CD4-positive, alpha-beta T cell treated with Interferon gamma for 1 hour (primary cell): ENCODE results near the gene TEX2.
A peak's percentile ranks its signal among the peaks of the same experiment; 100 is the strongest.
"Not testable (repeated sequence)": the region's sequence is repeated elsewhere in the genome, so short reads cannot be mapped to it uniquely, and the experiment has no call there.

ENCODE experiments used
- DNase-seq: peaks from one replicate; pipeline ENCODE4 v3.0.0-alpha.2; 2020

Gene TEX2

DNA sequence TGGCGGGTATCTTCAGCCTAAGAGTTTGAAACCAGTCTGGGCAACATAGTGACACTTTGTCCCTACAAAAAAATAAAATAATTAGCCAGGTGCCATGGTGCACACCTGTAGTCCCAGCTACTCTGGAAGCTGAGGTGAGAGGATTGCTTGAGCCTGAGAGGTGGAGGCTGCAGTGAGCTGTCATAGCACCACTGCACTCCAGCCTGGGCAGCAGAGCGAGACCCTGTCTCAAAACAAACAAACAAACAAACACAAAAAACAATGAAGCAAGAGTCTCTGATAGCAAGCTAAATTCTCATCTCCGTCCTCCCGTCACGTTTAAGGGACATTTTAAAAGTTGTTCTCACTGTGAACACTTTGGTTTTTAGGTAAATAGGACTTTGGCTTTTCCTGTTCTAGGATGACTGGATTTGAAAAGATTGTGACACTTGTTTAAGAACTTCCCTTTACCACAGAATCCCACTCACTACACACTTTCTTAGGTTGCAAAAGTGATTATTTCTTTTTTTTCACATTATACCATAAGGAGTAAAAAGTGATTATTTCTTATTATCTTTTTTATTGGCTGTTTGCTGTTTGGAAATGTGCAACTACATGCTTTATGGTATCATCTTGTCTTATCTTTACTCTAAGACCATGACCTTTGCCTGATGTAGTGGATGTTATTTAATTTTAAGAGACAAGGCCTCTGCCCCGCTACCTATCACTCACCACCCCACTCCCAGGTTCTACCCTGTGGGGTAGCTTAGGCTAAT lies 128.7 kb downstream of the TEX2 start:
- no peak for DNase-seq

DNA sequence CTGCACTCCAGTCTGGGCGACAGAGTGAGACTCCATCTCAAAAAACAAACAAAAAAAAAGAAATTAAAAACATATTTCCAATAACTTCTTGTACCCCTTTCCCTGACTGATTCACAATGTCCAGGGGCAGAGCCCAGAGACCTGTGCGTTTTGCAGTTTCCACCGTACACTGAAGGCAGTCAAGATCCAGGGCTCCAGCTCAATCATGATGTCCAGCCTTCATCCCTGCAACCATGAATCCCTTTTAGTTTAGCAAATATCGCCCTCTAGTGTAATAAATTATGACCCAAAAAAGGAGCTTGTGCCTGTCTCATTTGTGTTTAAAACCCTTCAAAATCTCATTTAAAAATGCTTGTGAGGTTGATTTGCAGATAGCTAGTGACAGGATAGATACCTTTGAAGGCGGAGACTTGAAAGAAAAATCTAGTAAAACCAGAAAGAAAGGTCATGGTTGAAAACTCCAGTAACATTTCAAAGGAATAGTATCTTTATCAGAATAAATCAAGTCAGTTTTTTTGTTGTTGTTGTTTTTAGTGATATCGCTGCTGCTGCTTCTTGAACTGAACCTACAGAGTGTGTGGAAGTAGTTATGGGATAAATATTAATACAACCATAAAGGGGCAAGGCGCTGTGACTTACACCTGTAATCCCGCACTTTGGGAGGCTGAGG lies 129.4 kb downstream of the TEX2 start:
- no peak for DNase-seq

DNA sequence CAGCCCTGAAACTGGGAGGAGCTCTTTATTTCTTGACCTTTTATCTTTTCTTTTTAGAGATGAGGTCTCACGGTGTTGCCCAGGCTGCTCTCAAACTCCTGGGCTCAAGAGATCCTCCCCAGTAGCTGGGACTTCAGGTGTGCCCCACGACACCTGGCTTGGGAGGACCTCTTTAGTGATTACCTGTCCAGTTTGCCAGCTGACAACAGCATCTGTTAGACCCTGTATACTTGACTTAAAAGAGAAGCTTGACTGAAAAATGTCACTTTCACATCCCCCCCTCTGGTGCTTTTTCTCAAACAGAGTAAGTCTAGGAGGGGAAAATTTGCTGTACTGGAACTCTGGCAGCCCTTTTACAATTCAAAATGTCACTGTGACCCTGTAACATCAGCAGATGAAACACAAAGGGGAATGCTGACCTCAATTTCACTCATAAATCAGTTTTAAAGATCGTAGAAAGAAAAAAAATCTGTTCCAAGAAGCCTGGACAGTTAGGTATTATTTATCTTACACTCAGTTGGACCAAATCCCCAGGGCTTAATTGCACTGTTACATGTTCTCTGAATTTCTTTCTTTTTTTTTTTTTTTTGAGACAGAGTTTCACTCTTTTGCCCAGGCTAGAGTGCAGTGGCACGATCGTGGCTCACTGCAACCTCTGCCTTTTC lies 131.3 kb downstream of the TEX2 start:
- no peak for DNase-seq

DNA sequence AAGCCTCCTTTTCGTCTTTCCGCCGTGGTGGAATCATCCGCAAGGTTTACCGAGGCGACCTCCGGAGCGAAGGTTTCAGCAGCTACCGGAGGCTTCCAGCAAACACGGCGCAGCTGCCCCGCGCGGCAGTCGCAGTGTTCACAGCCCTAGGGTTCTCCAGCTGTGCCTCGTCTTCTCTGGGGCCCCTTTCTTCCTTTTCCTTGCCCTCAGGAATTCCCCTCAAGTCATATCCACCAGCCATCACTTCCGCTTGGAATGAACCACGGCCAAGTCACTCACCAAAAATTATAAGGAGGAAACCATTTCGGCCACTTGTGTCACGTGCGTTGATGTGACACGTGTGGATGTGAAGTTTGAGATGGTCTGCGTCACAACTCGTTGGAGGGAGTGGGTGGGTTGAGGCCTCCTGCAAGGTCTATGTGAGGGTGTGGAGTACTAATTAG lies 132.5 kb downstream of the TEX2 start:
- DNase-seq, result peak; percentile 76

DNA sequence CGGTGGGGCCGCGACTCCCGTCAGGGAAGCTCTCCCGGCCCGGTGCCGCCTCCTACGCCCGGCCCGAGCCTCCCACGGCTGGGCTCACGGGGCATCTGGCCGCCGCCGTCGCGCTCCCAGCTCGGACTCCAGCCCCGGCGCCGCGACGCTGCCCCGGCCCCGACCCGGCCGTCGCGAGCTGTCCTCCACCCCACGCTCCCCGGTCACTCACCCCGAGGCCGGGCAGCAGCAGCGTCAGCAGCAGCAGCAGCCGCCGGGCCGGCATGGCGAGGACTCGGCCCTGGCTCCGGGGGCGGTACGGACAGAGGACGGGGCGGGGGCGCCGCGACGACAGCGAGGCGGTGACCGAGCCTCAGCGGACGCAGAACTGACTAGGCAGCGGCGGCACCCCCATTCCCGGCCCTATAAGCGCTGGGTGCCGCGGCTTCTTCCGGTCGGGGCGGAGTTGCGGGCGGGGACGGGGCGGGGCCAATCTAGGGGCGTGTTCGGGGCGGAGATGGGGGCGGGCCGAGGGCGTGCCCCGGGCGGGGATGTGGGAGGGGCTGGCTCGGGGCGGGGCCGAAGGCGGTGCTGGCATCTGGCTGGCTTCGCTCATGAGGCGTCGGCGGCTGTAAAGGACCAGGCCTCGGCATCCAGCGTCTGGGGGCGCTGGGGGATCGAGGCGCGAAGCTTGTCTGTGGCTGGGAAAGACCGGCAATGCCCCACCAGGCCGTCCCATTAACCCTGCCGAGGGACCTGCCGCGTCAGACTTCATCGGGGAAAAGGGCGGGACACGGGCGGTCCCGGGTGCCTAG lies 133.1 kb downstream of the TEX2 start, which contains the start of gene ERN1:
TSS of gene ERN1 (minus strand) at position 380 of the 794 bp plus-strand sequence. CDS start at position 265, 115 bp downstream.
- peak; percentile 89 for DNase-seq

DNA sequence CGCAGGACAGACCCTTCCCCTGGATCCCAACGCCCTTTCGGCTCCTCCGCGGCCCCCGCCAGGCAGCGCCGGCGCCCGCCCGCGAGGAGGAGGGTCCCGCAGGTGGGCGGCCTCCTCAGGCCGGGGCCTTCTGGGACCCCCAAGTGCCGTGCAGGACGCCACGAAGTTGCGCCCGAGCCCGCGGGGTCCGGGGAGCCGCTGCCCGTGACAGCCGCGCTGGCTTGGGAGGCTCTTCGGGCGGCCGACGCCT lies 133.6 kb downstream of the TEX2 start:
- no peak for DNase-seq

DNA sequence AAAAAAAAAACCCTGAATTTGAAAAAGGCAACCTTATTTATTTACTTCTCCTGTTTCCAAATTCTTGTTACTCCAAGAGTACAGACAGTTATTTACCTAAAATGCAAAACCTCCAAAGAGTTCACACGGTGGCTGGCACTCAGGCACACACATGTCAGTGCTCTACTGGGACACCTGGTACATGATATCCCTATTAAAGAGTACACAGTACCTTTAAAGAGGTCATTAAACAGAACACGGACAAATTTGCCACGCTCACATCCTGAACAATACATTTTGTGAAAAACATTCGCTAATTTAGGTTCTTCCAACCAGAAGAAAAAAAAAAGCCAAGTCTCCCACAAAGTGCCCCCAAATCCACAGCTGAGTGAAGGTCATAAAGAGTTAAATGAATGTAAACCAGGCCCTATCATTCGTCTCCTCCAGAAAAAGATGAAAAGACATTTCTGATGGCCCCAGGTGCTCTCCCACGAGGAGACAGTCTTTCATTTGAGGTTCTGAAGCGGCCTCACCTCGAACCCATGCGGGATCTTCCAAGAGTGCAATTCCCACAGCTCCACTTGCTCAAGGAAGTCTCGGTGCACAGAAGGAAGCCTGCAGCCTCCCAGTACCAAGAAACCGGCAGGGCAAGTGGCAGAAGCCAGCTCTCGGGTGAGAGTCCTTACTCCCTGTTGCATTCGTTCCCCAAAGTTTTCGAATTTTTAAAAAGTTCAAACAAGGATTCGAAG lies 134.1 kb downstream of the TEX2 start:
- no peak for DNase-seq

DNA sequence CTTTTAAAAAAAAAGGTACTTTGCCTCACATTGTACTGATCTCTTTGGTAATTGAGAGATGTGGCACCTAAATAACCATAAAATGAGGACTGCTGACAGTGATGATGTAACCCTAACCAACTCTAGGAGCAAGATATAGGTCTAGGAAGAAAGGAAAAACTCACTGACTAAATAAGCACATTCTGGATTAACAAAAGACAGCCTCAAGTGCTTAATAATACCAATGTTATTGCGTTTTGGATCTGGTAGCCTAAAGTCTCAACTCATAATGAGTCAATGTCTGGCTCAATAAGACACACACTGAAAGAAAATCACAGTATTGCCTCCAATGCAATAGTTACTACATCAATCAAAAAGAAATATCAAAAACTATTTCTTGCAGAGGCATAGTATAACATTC lies 136.1 kb downstream of the TEX2 start:
- no peak for DNase-seq

DNA sequence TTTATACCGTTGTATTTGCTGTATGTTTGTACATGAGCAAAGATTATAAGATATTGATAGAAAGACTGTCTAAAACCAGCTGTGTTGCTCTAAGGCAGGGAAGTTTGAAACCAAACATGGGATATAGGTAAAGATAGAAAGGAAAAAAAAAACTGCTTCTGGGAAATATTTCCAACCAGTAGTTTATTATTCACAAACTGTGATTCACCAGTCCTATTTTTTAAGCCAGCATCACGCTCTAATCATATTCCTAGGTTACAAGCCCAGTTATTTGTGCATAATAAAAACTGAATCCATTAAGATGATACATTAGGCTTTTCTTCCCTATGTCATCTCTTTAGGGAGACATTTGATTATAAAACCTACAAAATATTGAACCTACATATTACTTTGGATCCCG lies 137.1 kb downstream of the TEX2 start:
- DNase-seq, result no peak

DNA sequence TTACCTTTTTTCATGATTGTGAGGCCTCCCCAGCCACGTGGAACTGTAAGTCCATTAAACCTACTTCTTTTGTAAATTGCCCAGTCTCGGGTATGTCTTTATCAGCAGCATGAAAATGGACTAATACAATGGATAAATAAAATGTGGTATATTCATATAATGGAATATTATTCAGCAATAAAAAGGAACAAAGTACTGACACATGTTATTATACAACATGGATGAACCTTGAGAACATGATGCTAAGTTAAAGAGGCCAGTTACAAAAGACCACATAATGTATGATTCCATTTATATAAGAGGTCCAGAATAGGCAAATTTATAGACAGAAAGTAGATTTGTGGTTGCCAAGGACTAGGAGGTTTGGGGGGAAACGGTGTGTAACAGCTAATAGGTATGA lies 138.5 kb downstream of the TEX2 start:
- DNase-seq, result no peak

DNA sequence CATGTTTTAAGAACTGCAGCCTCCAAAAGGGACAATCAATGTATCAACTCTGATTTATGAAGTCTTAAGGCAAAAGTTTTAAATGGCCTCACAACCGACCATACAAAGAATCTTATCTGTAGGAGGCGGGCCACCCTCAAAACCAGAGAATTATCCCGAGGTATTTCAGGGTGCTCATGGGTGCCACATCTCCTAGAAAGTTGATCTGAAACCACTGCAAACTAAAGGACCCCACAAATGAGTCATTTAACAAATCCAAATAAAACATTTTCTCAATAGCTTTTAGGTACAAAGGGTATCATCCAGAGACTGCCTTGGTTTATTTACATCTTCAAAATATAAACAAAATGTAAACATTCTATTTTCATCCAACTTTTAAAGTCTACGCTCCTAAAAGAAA lies 139.9 kb downstream of the TEX2 start:
- no peak for DNase-seq

DNA sequence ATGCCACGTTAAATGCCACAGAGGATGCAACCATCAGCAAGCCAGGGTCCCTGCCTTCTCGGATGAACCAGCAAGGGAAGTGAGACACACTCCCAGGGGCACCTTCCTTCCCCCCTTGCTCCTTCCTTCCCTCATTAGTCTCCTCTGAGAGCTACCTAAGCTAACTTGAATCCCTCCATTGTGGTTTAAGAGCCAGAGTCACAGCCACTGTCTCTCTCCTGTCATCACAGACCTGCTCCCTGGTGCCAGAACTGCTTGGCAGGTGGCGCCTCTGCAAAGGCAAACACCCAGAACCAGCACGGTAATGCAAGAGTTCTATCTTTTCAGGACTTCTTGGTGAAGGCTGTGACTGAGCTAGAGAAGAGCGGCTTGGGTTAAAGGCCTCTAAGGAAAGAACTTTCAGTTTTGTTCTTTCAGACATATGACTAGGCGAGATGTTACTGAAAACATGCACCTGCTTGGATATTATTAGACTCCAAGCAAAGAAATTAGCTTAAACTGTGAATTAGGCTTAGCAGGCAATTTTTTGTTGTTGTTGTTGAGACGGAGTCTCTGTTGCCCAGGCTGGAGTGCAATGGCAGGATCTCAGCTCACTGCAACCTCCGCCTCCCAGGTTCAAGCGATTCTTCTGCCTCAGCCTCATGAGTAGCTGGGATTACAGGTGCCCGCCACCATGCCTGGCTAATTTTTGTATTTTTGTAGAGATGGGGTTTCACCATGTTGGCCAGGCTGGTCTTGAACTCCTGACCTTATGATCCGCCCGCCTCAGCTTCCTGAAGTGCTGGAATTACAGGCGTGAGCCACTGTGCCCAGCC lies 141.9 kb downstream of the TEX2 start:
- DNase-seq, result not testable (repeated sequence)

DNA sequence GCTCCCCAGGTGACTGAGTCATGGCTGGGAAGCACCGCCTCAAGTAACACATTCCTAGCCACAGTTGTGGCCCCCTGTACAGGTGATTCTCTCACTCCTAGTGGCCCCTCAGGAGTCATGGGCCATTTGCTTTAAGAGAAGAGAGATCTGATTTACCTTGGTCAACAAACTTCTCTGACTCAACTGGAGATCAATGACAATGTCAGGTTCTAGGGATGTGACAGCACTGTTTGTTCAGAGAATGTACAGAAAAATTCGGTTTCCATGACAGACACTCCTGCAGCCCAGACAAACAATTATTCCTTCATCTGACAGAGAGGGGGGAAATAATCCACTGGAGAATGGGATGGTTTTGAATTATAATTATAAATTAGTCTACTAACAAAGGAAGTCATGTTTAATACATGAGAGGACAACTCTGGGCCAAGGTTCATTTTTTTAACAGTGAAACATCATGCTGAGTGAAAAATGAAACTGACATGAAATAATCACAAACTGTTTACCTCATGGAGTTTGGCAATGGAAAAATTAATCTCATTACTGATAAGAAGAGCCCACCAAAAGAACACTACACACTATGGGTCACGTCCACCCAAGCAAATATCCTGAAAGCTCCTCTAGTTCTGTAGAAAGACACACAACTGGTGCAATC lies 142.8 kb downstream of the TEX2 start:
- DNase-seq, result no peak

DNA sequence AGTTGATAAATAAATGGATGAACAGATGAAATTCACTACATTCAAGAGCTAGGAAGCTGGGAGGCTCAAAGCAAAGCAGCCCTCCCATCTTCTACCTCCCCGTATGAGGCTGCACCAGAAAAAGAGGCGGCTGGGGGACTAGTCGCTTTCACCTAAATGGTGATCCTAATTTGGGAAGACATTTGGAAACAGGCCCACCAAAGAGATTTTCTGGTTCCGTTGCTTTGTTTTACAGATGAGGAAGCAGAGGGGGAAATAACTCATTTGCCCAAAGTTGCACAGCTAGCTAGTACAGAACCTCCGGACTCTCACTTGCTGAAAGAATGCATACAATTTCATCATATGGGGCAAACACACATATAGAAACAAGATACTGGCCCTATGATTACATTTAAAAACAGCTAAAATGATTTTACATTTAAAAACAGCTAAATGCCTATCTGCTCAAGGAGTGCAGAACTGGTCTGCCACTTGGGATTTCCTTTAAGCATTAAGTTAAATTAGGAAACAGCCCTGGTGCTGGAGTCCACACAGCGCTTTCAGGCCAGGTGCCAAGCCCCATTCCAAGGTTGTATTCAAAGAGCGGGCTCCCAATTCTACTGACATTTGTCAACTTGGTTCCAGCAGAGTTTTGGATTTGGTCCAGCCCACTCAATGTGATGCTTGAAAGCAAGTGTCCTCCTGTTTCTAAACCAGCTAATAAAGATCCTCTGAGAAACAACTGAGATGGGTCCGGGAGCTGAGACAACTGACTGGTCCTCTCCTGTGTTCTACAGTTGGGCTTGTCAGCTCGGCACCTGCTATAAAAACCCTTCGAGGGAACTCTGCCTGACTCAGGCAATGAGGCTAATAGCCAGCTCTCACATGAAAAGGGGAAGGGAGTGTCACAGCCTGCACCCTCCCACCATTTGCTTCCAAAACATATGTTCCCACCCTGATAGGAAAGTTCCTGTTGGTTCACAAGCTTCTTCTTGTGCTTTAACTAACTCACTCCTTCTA lies 144.8 kb downstream of the TEX2 start:
- peak; percentile 4 for DNase-seq

DNA sequence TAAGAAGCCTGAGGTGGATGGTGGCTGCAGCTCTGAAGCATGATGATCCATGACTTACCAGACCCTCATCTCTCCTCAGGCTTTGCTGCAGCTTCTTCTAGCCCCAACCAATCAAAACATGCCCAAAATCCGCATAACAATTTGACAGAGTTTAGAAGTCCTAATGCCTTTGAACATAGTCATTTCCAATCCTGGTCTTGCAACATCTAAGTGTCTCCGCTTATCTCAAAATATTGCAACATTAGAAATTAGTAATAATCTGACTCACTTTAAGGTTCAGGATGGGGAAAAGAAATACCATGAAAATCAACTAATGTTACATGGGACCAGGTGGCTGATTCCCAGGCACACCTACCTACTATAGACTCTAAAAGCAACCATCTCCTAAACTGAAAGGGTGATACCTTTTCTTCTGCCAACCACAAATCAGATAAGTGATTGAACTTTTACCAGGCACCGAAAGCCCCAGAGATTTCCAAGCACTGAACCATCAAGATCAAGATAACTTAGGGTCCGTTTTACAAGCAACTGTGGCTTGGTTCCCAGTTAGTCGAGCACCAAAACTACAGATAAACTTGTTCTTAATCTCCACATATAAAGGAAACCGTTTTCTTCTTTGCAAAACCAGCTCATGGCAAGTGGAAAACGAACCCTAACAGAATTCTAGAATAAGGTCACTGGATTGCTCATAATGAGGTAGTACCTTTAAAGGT lies 147.1 kb downstream of the TEX2 start:
- no peak for DNase-seq

DNA sequence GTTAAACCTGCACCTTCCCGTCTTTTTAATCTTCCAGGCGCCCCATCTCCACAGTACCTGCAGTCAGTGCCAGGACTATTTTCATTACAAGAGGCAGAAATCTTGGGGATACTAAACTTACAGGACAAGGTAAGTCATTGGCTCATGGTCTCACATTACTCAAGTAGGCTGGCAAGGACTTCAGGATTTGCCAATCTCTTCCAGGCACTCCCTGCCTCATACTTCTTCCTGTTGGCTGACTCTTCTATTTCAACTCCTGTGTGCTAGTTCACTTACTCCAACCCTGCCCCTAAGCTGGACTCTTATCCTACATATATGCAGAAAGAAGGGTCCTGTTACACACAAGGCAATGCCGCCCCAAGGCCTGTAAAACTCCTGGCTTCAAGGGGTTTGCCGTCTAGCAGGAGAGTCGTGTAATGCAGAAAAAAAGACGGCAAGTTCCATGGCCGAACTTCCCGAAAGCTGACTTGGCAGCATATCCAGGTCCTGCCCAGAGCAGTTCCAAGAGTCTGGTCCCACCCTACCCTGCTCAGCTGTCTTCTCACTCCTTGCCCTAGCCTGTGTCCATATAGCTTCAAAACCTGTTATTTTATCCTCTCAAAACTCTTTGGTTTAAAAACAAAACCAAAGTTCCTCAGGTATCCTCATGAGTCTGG lies 147.9 kb downstream of the TEX2 start:
- no peak for DNase-seq

DNA sequence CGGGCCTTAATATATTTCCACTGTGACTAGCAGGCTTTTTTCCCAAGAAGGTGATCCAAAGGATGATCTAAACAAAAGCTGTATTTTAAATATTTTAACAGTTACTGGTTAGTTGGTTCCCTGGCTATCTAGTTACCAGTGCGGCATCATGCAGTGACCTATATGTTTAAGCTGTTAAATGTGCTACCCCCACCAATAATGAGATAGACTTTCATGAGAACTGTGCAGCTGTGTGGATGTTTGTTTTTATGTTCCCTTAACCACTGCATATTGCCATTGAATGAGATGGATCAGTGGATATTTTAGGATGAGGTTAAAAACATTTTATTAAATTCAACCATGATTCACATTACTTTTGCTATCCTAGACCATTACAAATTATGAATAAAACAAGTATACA lies 150.1 kb downstream of the TEX2 start:
- no peak for DNase-seq

DNA sequence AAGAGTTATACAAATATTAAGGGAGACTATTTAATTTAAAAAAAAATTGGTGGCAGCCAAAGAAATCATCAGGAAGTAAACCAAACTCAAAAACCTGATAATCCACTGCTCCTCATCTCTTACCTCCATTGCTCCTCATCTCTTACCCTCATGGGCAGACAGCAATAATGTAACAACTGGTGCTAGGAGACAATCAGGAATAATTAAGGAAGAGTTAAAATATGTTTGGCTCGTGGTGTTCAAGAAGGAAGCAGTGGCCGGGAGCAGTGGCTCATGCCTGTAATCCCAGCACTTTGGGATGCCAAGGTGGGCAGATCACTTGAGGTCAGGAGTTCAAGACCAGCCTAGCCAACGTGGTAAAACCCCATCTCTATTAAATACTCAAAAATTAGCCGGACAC lies 151.2 kb downstream of the TEX2 start:
- DNase-seq, result no peak
